ENCODE data around the gene PRPF19.

GRCh38 chr11:60918251-60918938 lies 12.0 kb upstream of the PRPF19 start:
- no peak for TF ChIP-seq POLR2A (IDR thresholded peaks at IDR 0.05; ENCODE audit: low read depth)
- no peak for TF ChIP-seq CTCF (IDR thresholded peaks at IDR 0.05)
- no peak for TF ChIP-seq POLR2AphosphoS5 (IDR thresholded peaks at IDR 0.05)
- no peak for TF ChIP-seq EP300 (IDR thresholded peaks at IDR 0.05)

Measured in esophagus muscularis mucosa (tissue), 4 donors.